Glomerular visceral epithelial cell (primary cell): ENCODE measurements around the gene NIT2.
"Not testable (repeated sequence)": the region's sequence is repeated elsewhere in the genome, so short reads cannot be mapped to it uniquely, and the experiment has no call there.

Experiments used
- DNase-seq: peaks from one replicate; pipeline ENCODE4 v3.0.0-alpha.2; 2016; ENCODE audit errors: extremely low spot score

The NIT2 gene, protein sequence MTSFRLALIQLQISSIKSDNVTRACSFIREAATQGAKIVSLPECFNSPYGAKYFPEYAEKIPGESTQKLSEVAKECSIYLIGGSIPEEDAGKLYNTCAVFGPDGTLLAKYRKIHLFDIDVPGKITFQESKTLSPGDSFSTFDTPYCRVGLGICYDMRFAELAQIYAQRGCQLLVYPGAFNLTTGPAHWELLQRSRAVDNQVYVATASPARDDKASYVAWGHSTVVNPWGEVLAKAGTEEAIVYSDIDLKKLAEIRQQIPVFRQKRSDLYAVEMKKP

DNA sequence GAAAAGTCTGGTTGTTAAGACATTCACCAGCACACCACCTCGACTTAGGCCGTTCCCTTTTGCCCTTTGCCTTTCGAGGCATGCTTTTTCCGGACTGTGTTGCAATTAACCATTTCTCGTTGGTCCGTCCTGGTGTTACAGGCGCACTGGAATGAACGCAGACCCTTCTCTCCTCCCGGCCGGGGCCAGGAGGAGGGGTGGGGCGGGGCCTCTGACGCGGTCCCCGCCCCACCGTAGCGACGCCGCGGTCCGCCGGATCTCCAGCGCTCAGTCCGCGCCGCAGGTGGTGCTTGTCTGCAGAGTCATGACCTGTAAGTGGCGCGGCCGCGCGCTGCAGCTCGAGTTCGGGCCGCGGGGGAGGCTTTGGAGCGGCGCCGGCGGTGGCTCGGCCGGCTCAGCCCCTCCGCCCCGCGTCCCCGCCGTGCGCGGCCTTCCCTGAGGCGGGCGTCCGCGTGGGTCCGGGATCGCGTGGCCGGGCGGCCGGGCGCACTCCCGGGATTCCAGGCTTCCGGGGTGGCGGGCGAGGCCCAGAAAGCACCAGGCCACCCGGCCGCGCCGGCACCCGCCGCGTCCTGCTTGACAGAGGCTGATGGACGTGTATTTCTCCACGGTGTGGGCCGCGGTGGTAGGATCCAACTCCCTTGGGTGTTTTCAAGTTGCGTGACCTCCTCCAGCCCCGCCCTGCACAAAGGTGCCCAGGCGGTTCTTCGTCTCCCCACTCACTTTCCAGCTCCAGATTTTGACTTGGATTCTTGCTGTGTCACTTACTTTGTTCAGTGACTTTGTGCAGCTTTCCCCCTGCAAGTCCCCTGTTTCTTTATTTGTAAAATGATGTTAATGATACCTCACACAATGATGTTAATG lies at the start of gene NIT2:
Gene NIT2 (plus strand): TSS at position 270 of the 864 bp plus-strand sequence. CDS start 35 bp downstream, at position 305.
- peak; percentile 83 for DNase-seq

DNA sequence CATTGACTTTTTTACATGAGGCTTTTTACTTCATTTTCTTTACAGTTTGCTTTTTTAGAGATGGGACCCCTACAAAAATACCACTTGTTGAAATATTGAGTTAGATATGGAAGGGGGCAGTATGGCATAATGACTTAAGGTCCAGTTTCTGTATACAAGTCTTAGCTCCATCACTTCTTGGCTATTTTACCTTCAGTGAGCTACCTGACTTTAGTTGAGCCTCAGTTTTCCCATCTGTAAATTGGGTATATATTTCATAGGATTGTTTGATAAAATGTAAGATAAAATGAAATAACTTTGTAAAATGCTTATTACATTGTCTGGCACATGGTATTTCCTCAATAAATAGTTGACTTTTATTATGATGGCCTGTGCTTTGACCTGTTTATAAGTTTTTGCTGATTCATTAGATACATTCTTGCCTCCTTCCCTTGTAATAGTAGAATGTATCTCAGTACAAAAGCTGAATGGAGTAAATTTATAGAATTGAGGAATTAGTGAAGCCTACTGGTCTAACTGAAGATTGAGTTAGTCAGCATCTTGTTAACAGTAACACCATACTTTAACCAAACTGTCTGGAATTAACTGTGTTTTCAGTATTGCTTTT lies 46.2 kb upstream of the NIT2 start:
- no peak for DNase-seq

GRCh38 chr3:100289339-100289738 lies 45.2 kb upstream of the NIT2 start:
- no peak for DNase-seq

DNA sequence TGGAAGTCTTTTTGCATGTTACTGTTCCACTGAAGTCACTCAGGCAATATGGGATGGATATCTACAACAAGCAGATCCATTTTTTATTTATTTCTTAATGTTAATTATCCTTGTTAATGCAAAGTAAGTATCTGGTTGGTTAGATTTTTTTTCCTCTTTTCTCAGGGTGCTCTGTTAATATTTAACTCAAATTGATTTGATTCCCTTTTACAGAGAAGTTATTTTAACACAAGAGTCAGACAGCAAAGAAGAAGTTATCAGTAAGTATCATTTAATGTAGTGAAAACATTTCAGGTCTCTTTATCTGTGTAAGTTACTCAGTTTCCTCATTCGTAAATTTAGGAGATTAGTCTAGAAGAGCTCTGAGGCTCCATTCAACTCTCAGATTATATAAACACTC lies 39.5 kb upstream of the NIT2 start:
- DNase-seq, result no peak

GRCh38 chr3:100297784-100298183 lies 36.8 kb upstream of the NIT2 start:
- peak; percentile 46 for DNase-seq

DNA sequence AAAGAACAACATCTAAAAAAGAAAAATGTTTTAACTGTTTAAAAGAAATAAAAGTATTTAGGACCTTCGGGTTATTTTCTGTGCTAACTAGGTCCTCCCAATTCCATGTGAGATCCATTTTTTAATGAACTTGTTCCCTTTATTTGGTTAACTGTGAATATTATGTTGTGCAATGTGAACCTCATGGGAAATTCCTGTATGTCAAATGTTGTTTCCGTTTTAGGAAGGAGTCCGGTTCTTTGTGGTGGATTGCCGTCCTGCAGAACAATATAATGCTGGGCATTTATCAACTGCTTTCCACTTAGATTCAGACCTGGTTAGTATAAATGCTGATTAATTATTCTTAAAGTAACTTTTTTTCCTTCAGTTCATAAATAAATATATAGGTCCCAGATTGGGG lies 35.5 kb upstream of the NIT2 start:
- no peak for DNase-seq

DNA sequence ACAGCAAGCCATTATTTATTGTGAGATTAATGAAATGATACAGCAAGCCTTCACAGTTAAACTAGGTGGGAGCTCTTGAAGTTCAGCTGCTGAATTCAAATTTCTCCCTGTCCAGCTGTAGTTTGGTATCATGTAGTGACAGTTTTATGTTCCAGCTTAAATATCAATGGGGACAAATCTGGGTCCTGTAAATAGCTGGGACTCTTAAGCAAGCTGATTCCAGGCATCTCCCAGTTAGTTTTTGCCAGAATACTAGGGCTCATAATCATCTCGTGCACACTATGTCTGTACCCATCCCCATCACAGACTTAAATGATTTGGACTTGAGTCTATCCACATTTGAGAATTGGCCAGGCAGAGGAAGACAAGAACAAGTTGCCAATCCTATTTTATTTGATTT lies 27.9 kb upstream of the NIT2 start:
- no peak for DNase-seq

DNA sequence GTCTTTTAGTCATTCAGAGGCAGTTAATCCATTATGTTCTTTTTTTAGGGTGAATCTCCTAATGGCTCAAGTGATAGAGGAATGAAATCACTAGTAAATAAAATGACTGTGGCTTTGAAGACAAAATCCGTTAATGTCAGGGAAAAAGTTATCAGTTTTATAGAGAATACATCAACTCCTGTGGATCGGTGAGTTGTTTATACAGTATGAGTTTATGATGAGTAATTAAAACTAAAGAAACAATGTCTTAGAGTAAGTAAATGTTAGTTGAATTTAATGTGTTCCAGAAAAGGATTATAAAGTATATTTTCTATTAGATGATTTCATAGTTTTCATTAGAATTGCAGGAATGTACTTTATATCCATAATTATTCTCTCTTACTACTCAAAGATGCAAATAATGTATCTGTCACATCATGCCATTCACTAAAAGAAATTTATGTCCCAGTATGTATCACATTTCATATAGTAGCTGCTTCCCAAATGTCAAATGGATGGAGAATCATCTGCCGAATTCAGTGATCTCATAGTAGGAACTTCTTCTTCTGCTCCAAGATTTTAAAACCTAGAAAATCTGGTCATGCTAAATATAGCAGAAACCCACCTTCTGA lies 24.1 kb upstream of the NIT2 start:
- DNase-seq, result no peak

DNA sequence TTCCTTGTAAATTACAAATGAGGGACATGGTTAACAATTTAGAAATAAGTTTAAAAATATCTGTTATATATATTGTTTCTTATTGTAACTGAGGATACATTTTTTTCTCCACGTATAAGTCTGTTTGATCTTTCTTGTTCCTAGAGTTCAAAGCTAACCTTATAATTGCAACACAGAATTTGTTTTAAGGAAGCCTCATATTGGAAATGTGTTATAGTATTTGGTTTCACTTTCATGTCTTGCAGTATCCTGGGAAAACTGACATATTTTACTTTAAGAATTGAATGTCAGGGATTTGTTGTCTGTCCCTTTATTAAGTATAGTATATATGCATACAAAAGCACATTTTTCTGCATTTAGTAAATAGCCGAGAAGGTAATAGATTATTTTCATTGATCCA lies 23.5 kb upstream of the NIT2 start:
- no peak for DNase-seq

GRCh38 chr3:100316641-100317069 lies 17.9 kb upstream of the NIT2 start:
- peak; percentile 61 for DNase-seq

DNA sequence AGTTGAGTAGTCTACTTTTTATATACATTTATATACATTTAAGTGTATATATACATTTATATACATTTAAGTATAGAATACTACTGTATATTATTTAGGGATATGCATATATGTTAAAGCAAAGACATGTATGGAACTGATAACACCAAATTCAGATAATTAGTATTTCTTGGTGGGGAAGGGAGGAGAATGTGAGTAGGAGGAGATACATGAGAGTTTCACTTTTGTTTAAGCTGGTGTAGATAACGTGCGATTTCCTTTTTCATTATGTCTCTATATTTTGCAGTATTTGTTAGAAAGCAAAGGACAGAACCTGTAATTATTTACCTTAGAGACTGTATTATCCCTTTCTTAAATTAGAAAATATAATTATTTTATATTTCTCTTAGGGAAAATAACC lies 16.6 kb upstream of the NIT2 start:
- no peak for DNase-seq

DNA sequence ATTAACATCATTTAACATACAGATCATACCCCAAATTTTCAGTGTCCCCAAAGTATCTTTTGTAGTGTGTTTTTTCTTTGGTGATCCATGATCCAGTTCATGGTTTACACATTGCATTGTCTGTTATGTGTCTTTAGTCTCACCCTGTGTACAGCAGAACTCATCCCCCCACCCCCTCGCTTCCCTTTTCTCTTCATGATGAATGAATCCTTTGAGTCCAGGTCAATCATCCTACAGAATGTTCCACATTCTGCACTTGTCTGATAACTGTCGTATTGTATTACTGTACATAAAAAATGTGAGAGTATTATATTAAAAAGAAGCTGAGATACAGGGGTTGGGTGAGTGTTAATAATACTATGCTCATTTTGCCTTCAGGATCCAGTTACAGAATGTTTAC lies 14.6 kb upstream of the NIT2 start:
- no peak for DNase-seq

GRCh38 chr3:100324044-100324443 lies 10.5 kb upstream of the NIT2 start:
- no peak for DNase-seq

DNA sequence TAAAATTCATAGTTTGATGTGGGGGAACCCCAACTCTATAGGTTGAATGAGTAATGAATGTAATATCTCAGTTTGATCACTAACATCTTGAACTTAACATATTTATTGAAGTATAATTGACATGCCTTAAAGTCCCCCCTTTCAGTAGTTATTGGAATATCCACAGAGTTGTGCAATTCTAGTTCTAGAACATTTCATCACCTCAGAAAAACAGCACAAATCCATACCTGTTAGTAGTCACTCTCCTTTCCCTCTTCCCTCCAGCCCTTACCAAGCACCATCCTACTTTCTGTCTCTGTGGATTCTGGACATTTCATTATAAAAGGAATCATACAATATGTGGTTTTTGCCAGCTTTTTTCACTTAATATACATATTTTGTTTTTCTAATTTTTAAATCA lies 8.7 kb upstream of the NIT2 start:
- no peak for DNase-seq

GRCh38 chr3:100327377-100327776 lies 7.2 kb upstream of the NIT2 start:
- DNase-seq, result not testable (repeated sequence)

GRCh38 chr3:100329800-100330489 lies 4.6 kb upstream of the NIT2 start:
- DNase-seq, result no peak

- DNase-seq, result no peak
Measured at GRCh38 chr3:100330651-100331050, 3.9 kb upstream of the NIT2 start.

GRCh38 chr3:100331660-100332059 lies 2.9 kb upstream of the NIT2 start:
- DNase-seq, result no peak

DNA sequence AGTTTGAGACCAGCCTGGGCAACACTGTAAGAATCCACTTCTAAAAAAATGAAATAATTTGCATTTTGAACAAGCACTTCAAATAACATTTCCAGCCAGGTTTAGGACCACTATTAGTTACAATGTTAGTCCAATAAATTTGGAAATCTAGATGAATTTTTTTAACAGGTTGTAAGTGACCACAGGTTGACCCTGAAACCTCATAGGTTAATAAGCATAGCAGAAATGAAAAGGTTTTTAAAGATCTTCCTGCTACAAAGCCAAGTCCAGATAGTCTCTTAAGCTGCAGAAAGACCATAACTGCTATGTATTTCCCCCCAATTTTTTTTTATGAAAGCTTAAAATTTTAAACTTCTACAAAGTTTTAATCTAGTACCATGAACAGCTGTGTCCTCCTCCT lies 1.5 kb upstream of the NIT2 start:
- DNase-seq, result no peak

DNA sequence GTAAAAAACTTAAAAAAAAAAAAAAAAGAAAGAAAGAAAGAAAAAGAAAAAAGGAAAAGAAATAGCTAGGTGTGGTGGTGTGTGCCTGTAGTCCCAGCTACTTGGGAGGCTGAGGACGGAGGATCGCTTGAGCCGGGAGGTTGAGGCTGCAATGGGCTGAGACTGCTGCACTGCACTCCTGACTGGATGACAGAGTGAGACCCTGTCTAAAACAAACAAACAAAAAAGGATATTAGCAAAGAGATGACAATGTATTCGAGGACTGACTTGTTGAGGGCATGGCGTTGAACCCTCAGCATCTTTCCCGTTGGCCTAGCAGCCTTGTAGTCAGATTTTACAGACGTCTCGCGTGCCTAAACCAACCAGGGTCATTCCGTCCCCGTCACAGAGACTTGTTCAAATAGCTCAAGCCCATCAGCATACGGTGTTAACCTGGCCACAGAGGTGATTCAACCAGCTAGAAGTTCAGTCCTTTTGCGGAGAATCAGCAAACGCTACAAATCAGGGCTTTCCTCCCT lies 528 bp upstream of the NIT2 start:
- DNase-seq, result no peak

DNA sequence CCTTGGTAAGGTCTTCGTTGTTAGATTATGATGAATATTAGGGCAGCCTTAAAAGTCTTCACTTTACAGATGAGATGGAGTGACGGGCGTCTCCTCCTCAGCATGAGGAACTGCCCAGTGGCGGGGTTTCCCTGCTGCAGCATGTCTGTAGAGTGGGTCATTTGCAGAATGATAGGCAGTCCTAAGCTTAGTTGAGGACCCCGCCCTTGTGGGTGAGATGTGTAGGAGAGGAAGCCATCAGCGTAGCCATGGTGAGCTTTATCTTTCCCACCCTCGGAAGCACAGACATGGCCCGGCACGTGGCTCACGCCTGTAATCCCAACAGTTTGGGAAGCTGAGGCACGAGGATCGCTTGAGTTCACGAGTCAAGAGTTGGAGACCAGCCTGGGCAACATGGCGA lies 877 bp downstream of the NIT2 start:
- peak; percentile 54 for DNase-seq
